Right lobe of liver (tissue), 4 donors: ENCODE measurements around the gene ENPP6.

Experiments used
- POLR2A ChIP-seq: fragments of 450-650 bp; IDR thresholded peaks from one replicate; pipeline ENCODE4 v1.6.1; 2017; ENCODE audit warnings: antibody characterized with exemption, mild to moderate bottlenecking
- TF ChIP-seq, protein P1 (sequence below), 4 donors: fragments of 200-600 bp in 3 of 4; fragments of 450-650 bp in 1 of 4; IDR thresholded peaks; one replicate each; pipeline versions ENCODE4 v1.5.1 to v1.8.0; 2016 to 2022; ENCODE audit warnings: antibody characterized with exemption in 4 of 4, mild to moderate bottlenecking in 2 of 4
- donor health status: DM: no; HTN: no; CAD: no.
- donor health status: DM: no; HTN: no; CAD: no.
- donor health status: DM: no; HTN: yes; CAD: no.

DNA sequence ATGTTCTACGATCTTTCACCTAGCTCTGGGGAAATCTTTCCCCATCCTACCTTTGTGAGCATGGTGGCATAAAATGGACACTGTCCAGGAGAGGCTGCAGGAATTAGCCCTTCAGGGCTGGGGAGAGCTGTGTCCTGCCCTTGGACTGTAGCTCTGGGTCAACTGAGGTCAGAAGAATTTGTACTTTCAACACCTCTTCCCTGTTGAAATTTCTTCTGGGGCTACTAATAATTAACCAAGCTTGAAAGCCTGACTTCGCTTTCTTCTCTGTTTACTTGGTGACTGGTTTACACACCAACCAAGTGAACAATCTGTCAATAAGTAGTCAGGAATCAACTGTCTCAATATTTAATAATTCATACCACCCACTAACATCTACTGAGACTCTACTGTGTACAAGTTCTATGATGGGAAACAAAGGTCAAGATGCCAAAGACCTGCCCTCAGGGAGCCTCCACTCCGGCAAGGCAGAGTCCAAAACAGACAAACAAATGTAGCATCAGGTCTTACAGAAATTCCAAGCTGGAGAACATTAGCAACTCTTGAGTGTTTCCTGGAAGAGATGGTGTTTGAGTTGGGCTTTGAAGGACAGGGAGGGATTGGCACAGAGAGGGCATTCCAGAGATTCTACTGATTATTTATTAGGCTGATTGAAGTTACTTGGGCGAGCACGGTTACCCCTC lies 113.1 kb downstream of the ENPP6 start:
- TF ChIP-seq, protein P1, sequence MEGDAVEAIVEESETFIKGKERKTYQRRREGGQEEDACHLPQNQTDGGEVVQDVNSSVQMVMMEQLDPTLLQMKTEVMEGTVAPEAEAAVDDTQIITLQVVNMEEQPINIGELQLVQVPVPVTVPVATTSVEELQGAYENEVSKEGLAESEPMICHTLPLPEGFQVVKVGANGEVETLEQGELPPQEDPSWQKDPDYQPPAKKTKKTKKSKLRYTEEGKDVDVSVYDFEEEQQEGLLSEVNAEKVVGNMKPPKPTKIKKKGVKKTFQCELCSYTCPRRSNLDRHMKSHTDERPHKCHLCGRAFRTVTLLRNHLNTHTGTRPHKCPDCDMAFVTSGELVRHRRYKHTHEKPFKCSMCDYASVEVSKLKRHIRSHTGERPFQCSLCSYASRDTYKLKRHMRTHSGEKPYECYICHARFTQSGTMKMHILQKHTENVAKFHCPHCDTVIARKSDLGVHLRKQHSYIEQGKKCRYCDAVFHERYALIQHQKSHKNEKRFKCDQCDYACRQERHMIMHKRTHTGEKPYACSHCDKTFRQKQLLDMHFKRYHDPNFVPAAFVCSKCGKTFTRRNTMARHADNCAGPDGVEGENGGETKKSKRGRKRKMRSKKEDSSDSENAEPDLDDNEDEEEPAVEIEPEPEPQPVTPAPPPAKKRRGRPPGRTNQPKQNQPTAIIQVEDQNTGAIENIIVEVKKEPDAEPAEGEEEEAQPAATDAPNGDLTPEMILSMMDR (IDR thresholded peaks at IDR 0.05) = no peak
- TF ChIP-seq POLR2A = no peak
